Mesothelial cell of epicardium (in vitro differentiated cells): ENCODE data around the gene LSS. TPM values are rescaled to one million over a fixed set of nuclear protein-coding genes. Genes with fewer than 3 reads are reported as not detected.

Experiments
- DNase-seq, 2 experiments: peaks; one replicate each; pipeline ENCODE4 v3.0.0; 2021; ENCODE audit warnings: low spot score in 2 of 2; ENCODE audit not compliant: unreplicated experiment in 2 of 2
- H3K27ac Mint-ChIP-seq: 2 replicates; pipeline ENCODE4 v1.8.0; 2021; ENCODE audit warnings: mixed read lengths
- H3K27me3 Mint-ChIP-seq: 2 replicates; pipeline ENCODE4 v1.8.0; 2021; ENCODE audit warnings: low read depth, mixed read lengths
- H3K36me3 Mint-ChIP-seq: 2 replicates; pipeline ENCODE4 v1.8.0; 2021; ENCODE audit warnings: mixed read lengths
- H3K4me1 Mint-ChIP-seq: 2 replicates; pipeline ENCODE4 v1.8.0; 2021; ENCODE audit warnings: mixed read lengths
- H3K4me3 Mint-ChIP-seq: 2 replicates; pipeline ENCODE4 v1.8.0; 2021; ENCODE audit warnings: mild to moderate bottlenecking, moderate library complexity, mixed read lengths
- H3K9me3 Mint-ChIP-seq: 2 replicates; pipeline ENCODE4 v1.8.0; 2021; ENCODE audit warnings: mixed read lengths
- total RNA-seq: library from RNA; stranded (reverse); gene quantifications from 3 replicates; pipeline ENCODE4 v1.2.1, GENCODE V29; 2021
- TF ChIP-seq, protein P1 (sequence below): fragments of 200-600 bp; sonication (generic); IDR thresholded peaks from one replicate; pipeline ENCODE4 v1.5.0; 2021; ENCODE audit warnings: antibody characterized with exemption; ENCODE audit not compliant: unreplicated experiment

LSS gene
- total RNA-seq, 1 donor from 2014 or later = 85.8 TPM

- Mint-ChIP-seq H3K27me3 (no peaks in the 10 kb centered on the region), H3K9me3 (no peaks in the 10 kb centered on the region), H3K36me3 (peaks cover 57% of the 10 kb centered on the region), H3K4me1 (no peaks in the 10 kb centered on the region), H3K27ac (no peak overlapping the region), H3K4me3 (no peak overlapping the region)
- TF ChIP-seq, protein P1, sequence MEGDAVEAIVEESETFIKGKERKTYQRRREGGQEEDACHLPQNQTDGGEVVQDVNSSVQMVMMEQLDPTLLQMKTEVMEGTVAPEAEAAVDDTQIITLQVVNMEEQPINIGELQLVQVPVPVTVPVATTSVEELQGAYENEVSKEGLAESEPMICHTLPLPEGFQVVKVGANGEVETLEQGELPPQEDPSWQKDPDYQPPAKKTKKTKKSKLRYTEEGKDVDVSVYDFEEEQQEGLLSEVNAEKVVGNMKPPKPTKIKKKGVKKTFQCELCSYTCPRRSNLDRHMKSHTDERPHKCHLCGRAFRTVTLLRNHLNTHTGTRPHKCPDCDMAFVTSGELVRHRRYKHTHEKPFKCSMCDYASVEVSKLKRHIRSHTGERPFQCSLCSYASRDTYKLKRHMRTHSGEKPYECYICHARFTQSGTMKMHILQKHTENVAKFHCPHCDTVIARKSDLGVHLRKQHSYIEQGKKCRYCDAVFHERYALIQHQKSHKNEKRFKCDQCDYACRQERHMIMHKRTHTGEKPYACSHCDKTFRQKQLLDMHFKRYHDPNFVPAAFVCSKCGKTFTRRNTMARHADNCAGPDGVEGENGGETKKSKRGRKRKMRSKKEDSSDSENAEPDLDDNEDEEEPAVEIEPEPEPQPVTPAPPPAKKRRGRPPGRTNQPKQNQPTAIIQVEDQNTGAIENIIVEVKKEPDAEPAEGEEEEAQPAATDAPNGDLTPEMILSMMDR = no peak
- DNase-seq = no peak
Observed at GRCh38 chr21:46250146-46250725, 21.7 kb upstream of the LSS start.

- Mint-ChIP-seq H3K36me3 (peaks cover 45% of the 10 kb centered on the region), H3K27me3 (no peaks in the 10 kb centered on the region), H3K9me3 (no peaks in the 10 kb centered on the region), H3K4me3 (no peak overlapping the region), H3K4me1 (no peaks in the 10 kb centered on the region), H3K27ac (no peak overlapping the region)
- TF ChIP-seq, protein P1 = no peak
- DNase-seq = no peak
Observed at GRCh38 chr21:46248827-46249226, 20.3 kb upstream of the LSS start.

- no peaks in the 10 kb centered on the region for H3K9me3 Mint-ChIP-seq
- no peak overlapping the region for H3K27ac Mint-ChIP-seq
- TF ChIP-seq, protein P1 = no peak
- H3K4me3 Mint-ChIP-seq = no peak overlapping the region
- DNase-seq = no peak
- no peaks in the 10 kb centered on the region for H3K4me1 Mint-ChIP-seq
- H3K27me3 Mint-ChIP-seq = no peaks in the 10 kb centered on the region
- peaks cover 42% of the 10 kb centered on the region for H3K36me3 Mint-ChIP-seq
Observed at GRCh38 chr21:46248422-46248782, 19.8 kb upstream of the LSS start.

GRCh38 chr21:46247699-46248421, 19.3 kb upstream of the LSS start:
- DNase-seq = no peak
- H3K27me3 Mint-ChIP-seq = no peaks in the 10 kb centered on the region

DNA sequence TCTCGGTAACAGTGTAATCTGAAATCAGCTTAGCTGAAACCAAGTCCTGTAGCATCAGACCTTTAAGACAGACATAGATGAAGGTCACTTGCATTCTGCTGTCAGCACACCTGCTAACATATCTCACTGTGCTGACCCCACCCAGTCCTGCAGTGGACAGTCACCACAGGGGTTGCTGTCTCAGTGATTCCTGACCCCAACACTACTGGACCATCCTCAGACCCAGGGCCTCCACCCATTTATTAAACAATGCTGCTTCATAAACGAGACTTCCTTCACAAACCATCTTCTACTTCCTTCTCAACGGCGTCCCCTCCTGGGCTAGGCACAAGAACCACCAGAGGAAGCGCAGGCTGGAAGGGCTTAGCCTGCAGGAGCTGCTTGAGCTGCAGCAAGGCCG, 17.8 kb upstream of the LSS start:
- H3K4me3 Mint-ChIP-seq = no peak overlapping the region
- no peaks in the 10 kb centered on the region for H3K27me3 Mint-ChIP-seq
- TF ChIP-seq, protein P1 = no peak
- peaks cover 52% of the 10 kb centered on the region for H3K36me3 Mint-ChIP-seq
- no peaks in the 10 kb centered on the region for H3K9me3 Mint-ChIP-seq
- no peaks in the 10 kb centered on the region for H3K4me1 Mint-ChIP-seq
- no peak overlapping the region for H3K27ac Mint-ChIP-seq
- DNase-seq = no peak

More at GRCh38 chr21:46247699-46248421, 19.3 kb upstream of the LSS start:
- TF ChIP-seq, protein P1 = no peak
- no peaks in the 10 kb centered on the region for H3K9me3 Mint-ChIP-seq
- H3K4me3 Mint-ChIP-seq = no peak overlapping the region
- peaks cover 43% of the 10 kb centered on the region for H3K36me3 Mint-ChIP-seq
- no peak overlapping the region for H3K27ac Mint-ChIP-seq
- no peaks in the 10 kb centered on the region for H3K4me1 Mint-ChIP-seq
